Endothelial cell of umbilical vein (primary cell): ENCODE measurements around the gene RBM4B. TPM values are rescaled to one million over a fixed set of nuclear protein-coding genes. Genes with fewer than 3 reads are reported as not detected.

Source experiments
- BruUV-seq: library from RNA; stranded (reverse); fragments of 400-500 nt; replicated peaks from 2 replicates; lab custom pipeline; 2021; lab: Mats Ljungman, UMichigan
- CTCF ChIA-PET: fragments of 300-600, 350-600 bp; sonication (Branson Sonifier 250); formaldehyde crosslinking; loops from one replicate; lab custom pipeline; 2021; ENCODE audit warnings: antibody characterized with exemption, inconsistent platforms; lab: Charles Lee
- POLR2A ChIA-PET: fragments of 300-600, 350-600 bp; sonication (Branson Sonifier 250); formaldehyde crosslinking; loops from one replicate; lab custom pipeline; 2021; ENCODE audit warnings: antibody characterized with exemption, inconsistent platforms; lab: Charles Lee
- DNase-seq: peaks from one replicate; pipeline ENCODE4 v3.0.0-alpha.2; 2011; ENCODE audit warnings: low read depth, low spot score
- FAIRE-seq: peaks from 2 replicates; lab custom pipeline; 2011; peaks lifted over from hg19 to GRCh38; lab: Jason Lieb, UNC
- H2AFZ ChIP-seq: 2 replicates; pipeline ENCODE4 v1.6.0; 2012; ENCODE audit warnings: low read depth, low read length, control low read depth, inconsistent platforms
- H3K27ac ChIP-seq: 2 replicates; pipeline ENCODE4 v1.5.1; 2011; ENCODE audit warnings: low read depth, mild to moderate bottlenecking, control low read depth, low read length, moderate library complexity; ENCODE audit not compliant: insufficient read depth
- H3K27me3 ChIP-seq, 2 experiments: 2 replicates each; pipeline versions ENCODE4 v1.6.0 to v1.6.1; 2011; ENCODE audit warnings: low read length in 2 of 2, mixed read lengths in 1 of 2; ENCODE audit not compliant: control insufficient read depth in 2 of 2, insufficient read depth in 2 of 2
- H3K36me3 ChIP-seq, 2 experiments: 2 replicates in 1 of 2; 3 replicates in 1 of 2; pipeline ENCODE4 v1.5.1; 2011; ENCODE audit warnings: low read length in 2 of 2, mild to moderate bottlenecking in 1 of 2, moderate library complexity in 1 of 2; ENCODE audit not compliant: control insufficient read depth in 2 of 2, insufficient read depth in 2 of 2; ENCODE audit errors: extremely low read depth in 1 of 2
- H3K4me1 ChIP-seq: 3 replicates; pipeline ENCODE4 v1.5.1; 2011; ENCODE audit warnings: mild to moderate bottlenecking, low read length; ENCODE audit not compliant: control insufficient read depth, insufficient read depth; ENCODE audit errors: extremely low read depth
- H3K4me2 ChIP-seq: 2 replicates; pipeline ENCODE4 v1.6.1; 2011; ENCODE audit warnings: low read length, control low read depth, mixed read lengths; ENCODE audit not compliant: insufficient read depth
- H3K4me3 ChIP-seq, 3 experiments: fragments of 200-600 bp in 1 of 3; sonication (generic), shearing (Covaris generic) in 1 of 3; replicated peaks in 1 of 3; 2 replicates each; pipeline ENCODE4 v1.5.1; 2011 to 2016; ENCODE audit warnings: control low read depth in 3 of 3, low read length in 3 of 3, mild to moderate bottlenecking in 2 of 3, inconsistent platforms in 1 of 3, low read depth in 1 of 3, moderate library complexity in 1 of 3; ENCODE audit not compliant: insufficient read depth in 1 of 3
- H3K79me2 ChIP-seq: 2 replicates; pipeline ENCODE4 v1.6.0; 2012; ENCODE audit warnings: low read length, inconsistent platforms; ENCODE audit not compliant: control insufficient read depth, insufficient read depth
- H3K9ac ChIP-seq: replicated peaks from 2 replicates; pipeline ENCODE3; 2011; ENCODE audit warnings: low read length, control low read depth; ENCODE audit not compliant: insufficient read depth; ENCODE audit errors: extremely low read depth
- H3K9me1 ChIP-seq: replicated peaks from 3 replicates; pipeline ENCODE4 v1.6.0; 2011; ENCODE audit warnings: mild to moderate bottlenecking, low read length; ENCODE audit not compliant: control insufficient read depth, insufficient read depth; ENCODE audit errors: extremely low read depth
- H3K9me3 ChIP-seq: replicated peaks from 2 replicates; pipeline ENCODE4 v1.5.1; 2012; ENCODE audit warnings: low read length, inconsistent platforms; ENCODE audit not compliant: control insufficient read depth, insufficient read depth
- H4K20me1 ChIP-seq: replicated peaks from 2 replicates; pipeline ENCODE3; 2011; ENCODE audit warnings: mild to moderate bottlenecking, low read length; ENCODE audit not compliant: control insufficient read depth, insufficient read depth; ENCODE audit errors: extremely low read depth
- CTCF ChIP-seq, 2 donors: IDR thresholded peaks; 1 replicate in 1 of 2; 2 replicates in 1 of 2; pipeline ENCODE4 v1.5.1; 2011; ENCODE audit warnings: low read length in 2 of 2, mild to moderate bottlenecking in 2 of 2, moderate library complexity in 2 of 2, control low read depth in 1 of 2, inconsistent platforms in 1 of 2, low read depth in 1 of 2; ENCODE audit not compliant: insufficient read depth in 1 of 2; ENCODE audit errors: extremely low read depth in 1 of 2
- EZH2 ChIP-seq: IDR thresholded peaks from 2 replicates; pipeline ENCODE4 v1.6.1; 2012; ENCODE audit warnings: borderline replicate concordance, low read depth, mild to moderate bottlenecking, moderate library complexity, low read length, inconsistent platforms; ENCODE audit not compliant: severe bottlenecking
- FOS ChIP-seq: IDR thresholded peaks from 2 replicates; pipeline ENCODE4 v1.6.1; 2011; ENCODE audit warnings: mild to moderate bottlenecking, low read length, moderate library complexity, borderline replicate concordance; ENCODE audit not compliant: insufficient read depth
- GATA2 ChIP-seq: IDR thresholded peaks from 2 replicates; pipeline ENCODE4 v1.7.0; 2011; ENCODE audit warnings: low read depth, mild to moderate bottlenecking, moderate library complexity, mixed read lengths, low read length; ENCODE audit not compliant: insufficient read length, insufficient read depth
- JUN ChIP-seq: IDR thresholded peaks from 2 replicates; pipeline ENCODE4 v1.6.1; 2011; ENCODE audit warnings: borderline replicate concordance, low read depth; ENCODE audit not compliant: insufficient read length, insufficient read depth
- MAX ChIP-seq: IDR thresholded peaks from 2 replicates; pipeline ENCODE4 v1.6.1; 2011; ENCODE audit not compliant: insufficient read depth, insufficient read length
- MYC ChIP-seq: IDR thresholded peaks from one replicate; pipeline ENCODE4 v1.6.1; 2011; ENCODE audit warnings: mild to moderate bottlenecking, low read depth, low read length
- POLR2A ChIP-seq: IDR thresholded peaks from 2 replicates; pipeline ENCODE4 v1.6.1; 2012; ENCODE audit warnings: low read depth, mild to moderate bottlenecking, control low read depth, low read length
- POLR2AphosphoS5 ChIP-seq: IDR thresholded peaks from 2 replicates; pipeline ENCODE4 v1.6.1; 2012; ENCODE audit warnings: low read depth, mild to moderate bottlenecking, control low read depth, low read length, moderate library complexity; ENCODE audit not compliant: insufficient read depth
- dilution Hi-C: fragments of 300-500 bp; cut with MboI; formaldehyde crosslinking; loops from one replicate; pipeline ENCODE4 v1.15.0; 2019; ENCODE audit warnings: low sequenced_read_pairs; ENCODE audit not compliant: extremely low pct_ligation_motif_present
- intact Hi-C: fragments of 100-400 bp; cut with micrococcal nuclease; formaldehyde crosslinking; loops from one replicate; pipeline ENCODE4 v1.10.0; 2022
- polyA plus RNA-seq, 4 experiments: library from polyadenylated mRNA; depleted of rRNA in 3 of 4; stranded (reverse) in 3 of 4; unstranded in 1 of 4; fragments of >200 nt; gene quantifications; 2 replicates each; pipeline versions ENCODE4 v1.2.1 to v1.2.3, GENCODE V29; 2011 to 2012; ENCODE audit warnings: missing spikeins in 1 of 4
- total RNA-seq: library from RNA; stranded (reverse); gene quantifications from 2 replicates; pipeline ENCODE4 v1.2.3, GENCODE V29; 2021

Gene RBM4B
- total and polyA plus RNA-seq, 2 donors (not counting 3 experiments of a cell fraction or from before 2014, with no cell fraction given), result 22.2 to 31.2 TPM

- no peaks in the 10 kb centered on the region for H3K4me1 ChIP-seq
- H4K20me1 ChIP-seq, result no peaks in the 10 kb centered on the region
- intact Hi-C loops, result no loop called here
- FAIRE-seq, result no peak
- H3K27me3 ChIP-seq, result no peaks in the 10 kb centered on the region
- dilution Hi-C loops, result no loop called here
- no peak overlapping the region for H3K4me2 ChIP-seq
- DNase-seq, result no peak
- BruUV-seq, result no TSS peak
- TF ChIP-seq JUN (no peak), MYC (no peak), EZH2 (no peak), POLR2AphosphoS5 (no peak), MAX (no peak), FOS (no peak), GATA2 (no peak), POLR2A (no peak), CTCF (IDR thresholded peaks at IDR 0.05; ENCODE audit: extremely low read depth in 1 of 2, insufficient read depth in 1 of 2, low read depth in 1 of 2, low read length in 2 of 2) (no peak)
- POLR2A ChIA-PET, result interaction anchor here (0.7 kb wide), 1 partner anchor 16 kb away, joined by 5 read pairs; no protein-coding TSS in a partner anchor
- peaks cover 21% of the 10 kb centered on the region for H3K79me2 ChIP-seq
- no peaks in the 10 kb centered on the region for H3K9me3 ChIP-seq
- H3K9ac ChIP-seq, result no peak overlapping the region
- CTCF ChIA-PET, result interaction anchor here (0.9 to 2.4 kb wide), 3 partner anchors 10 to 15 kb away, joined by 3 to 9 read pairs (median 5); no protein-coding TSS in a partner anchor
- H3K9me1 ChIP-seq, result no peaks in the 10 kb centered on the region
- H3K4me3 ChIP-seq, result no peak overlapping the region
- H3K36me3 ChIP-seq, result peaks cover 11 to 13% of the 10 kb centered on the region in 2 experiments
- no peak overlapping the region for H3K27ac ChIP-seq
- no peak overlapping the region for H2AFZ ChIP-seq
These were observed 13.9 kb downstream of the RBM4B start for GRCh38 chr11:66663741-66664296.
